ENCODE results near the gene ZNF429. TPM values are rescaled to one million over a fixed set of nuclear protein-coding genes. Genes with fewer than 3 reads are reported as not detected.

ZNF429 gene
- total and polyA plus RNA-seq, 2 of the 4 experiments (the other 2 are of a cell fraction), result 4.3 to 6.4 TPM

- no peaks in the 10 kb centered on the region for H3K4me1 ChIP-seq (ENCODE audit: control insufficient read depth, insufficient read depth, low read length)
- intact Hi-C loops (cut with micrococcal nuclease) (no loop called here), in situ Hi-C loops (cut with MboI; ENCODE audit: low sequenced_read_pairs) (no loop called here), dilution Hi-C loops (cut with HindIII; ENCODE audit: low sequenced_read_pairs, unreplicated experiment) (no loop called here)
- H4K8ac ChIP-seq (ENCODE audit: low read depth in 2 of 2, low read length in 2 of 2), result no peak overlapping the region
- no peaks in the 10 kb centered on the region for H3K36me3 ChIP-seq (ENCODE audit: control insufficient read depth, insufficient read depth, low read length)
- no peak overlapping the region for H4K91ac ChIP-seq (ENCODE audit: insufficient read depth, low read depth, low read length)
- no peak overlapping the region for H3K4me2 ChIP-seq (ENCODE audit: low read depth, low read length)
- H3K9me1 ChIP-seq (ENCODE audit: insufficient read depth, low read length), result no peaks in the 10 kb centered on the region
- H3K14ac ChIP-seq (replicated peaks; ENCODE audit: low read depth, low read length), result no peak overlapping the region
- no TSS peak for BruUV-seq (replicated peaks)
- no peak overlapping the region for H3K4me3 ChIP-seq (ENCODE audit: insufficient read depth, low read depth, low read length)
- H3K9ac ChIP-seq (ENCODE audit: low read depth, low read length), result no peak overlapping the region
- H3K9me3 ChIP-seq (ENCODE audit: control insufficient read depth, insufficient read depth, low read length), result peaks cover 22% of the 10 kb centered on the region
- no peak overlapping the region for H2AK9ac ChIP-seq (replicated peaks; ENCODE audit: low read depth, low read length, poor library complexity)
- ChIA-PET CTCF (no interaction called here), POLR2A (ENCODE audit: unreplicated experiment) (no interaction called here)
- no peak overlapping the region for H2BK120ac ChIP-seq (ENCODE audit: low read depth, low read length)
- DNase-seq (no peak), ATAC-seq (ENCODE audit: low read depth) (no peak)
- no peak overlapping the region for H2BK15ac ChIP-seq (ENCODE audit: low read depth, low read length)
- H4K20me1 ChIP-seq (ENCODE audit: insufficient read depth, low read length), result no peaks in the 10 kb centered on the region
- H2BK20ac ChIP-seq (ENCODE audit: low read depth, low read length), result no peak overlapping the region
- no peak overlapping the region for H2AFZ ChIP-seq (replicated peaks; ENCODE audit: low read length, poor library complexity)
- H4K5ac ChIP-seq (ENCODE audit: low read depth, low read length), result no peak overlapping the region
- no peak overlapping the region for H3K56ac ChIP-seq (ENCODE audit: extremely low read depth, insufficient read depth, low read length)
- no CpG with 5 or more reads among the region's 5 CpGs for WGBS, 2 experiments (ENCODE audit: extremely low coverage in 2 of 2, insufficient read length in 1 of 2)
- no peak overlapping the region for H3K18ac ChIP-seq (ENCODE audit: low read depth, low read length)
- no peak overlapping the region for H3K23ac ChIP-seq (ENCODE audit: low read depth, low read length)
- no peak overlapping the region for H2BK5ac ChIP-seq (ENCODE audit: low read depth, low read length, poor library complexity, severe bottlenecking)
- H3K27ac ChIP-seq (ENCODE audit: insufficient read depth, low read length), result no peak overlapping the region
- no peaks in the 10 kb centered on the region for H3K79me1 ChIP-seq (ENCODE audit: low read depth in 1 of 2, low read length in 2 of 2)
- no peak overlapping the region for H2AK5ac ChIP-seq (ENCODE audit: low read depth, low read length)
- TF ChIP-seq CEBPB (IDR thresholded peaks at IDR 0.05; ENCODE audit: low read depth, low read length) (no peak), POLR2A (IDR thresholded peaks at IDR 0.05; ENCODE audit: low read depth, low read length) (no peak), RCOR1 (IDR thresholded peaks at IDR 0.05; ENCODE audit: insufficient replicate concordance, low read length) (no peak), CTCF (conservative IDR thresholded peaks at IDR 0.05; ENCODE audit: low read depth, low read length) (no peak), BHLHE40 (IDR thresholded peaks at IDR 0.05; ENCODE audit: low read depth, low read length) (no peak)
- no peaks in the 10 kb centered on the region for H3K27me3 ChIP-seq (ENCODE audit: control insufficient read depth, insufficient read depth, low read length)
- no peak overlapping the region for H3K4ac ChIP-seq (ENCODE audit: low read depth, low read length)
Measured at GRCh38 chr19:21484631-21485030, 20.8 kb upstream of the ZNF429 start.
